ENCODE results near the gene RMND5B.
"Not testable (repeated sequence)": the region's sequence is repeated elsewhere in the genome, so short reads cannot be mapped to it uniquely, and the experiment has no call there.

Gene RMND5B

GRCh38 chr5:178130576-178131445 lies at the start of gene RMND5B:
Gene RMND5B (plus strand): TSS chr5:178131014. CDS start chr5:178138120, 7,106 bp downstream.
- DNase-seq, result peak; percentile 67

- no peak for DNase-seq
Measured at GRCh38 chr5:178081571-178082243, 49.1 kb upstream of the RMND5B start.

GRCh38 chr5:178083922-178084321 lies 46.9 kb upstream of the RMND5B start:
- DNase-seq, result no peak

GRCh38 chr5:178085316-178085715 lies 45.5 kb upstream of the RMND5B start:
- no peak for DNase-seq

- DNase-seq, result no peak
Measured at GRCh38 chr5:178086266-178086665, 44.5 kb upstream of the RMND5B start.

- DNase-seq, result not testable (repeated sequence)
Measured at GRCh38 chr5:178087199-178087598, 43.6 kb upstream of the RMND5B start.

- DNase-seq, result no peak
Measured at GRCh38 chr5:178090856-178091255, 40.0 kb upstream of the RMND5B start.

- no peak for DNase-seq
Measured at GRCh38 chr5:178093134-178093533, 37.7 kb upstream of the RMND5B start.

GRCh38 chr5:178094345-178094744 lies 36.5 kb upstream of the RMND5B start:
- no peak for DNase-seq

GRCh38 chr5:178098685-178099084 lies 32.1 kb upstream of the RMND5B start:
- DNase-seq, result no peak

- DNase-seq, result no peak
Measured at GRCh38 chr5:178103612-178104011, 27.2 kb upstream of the RMND5B start.

GRCh38 chr5:178104492-178104891 lies 26.3 kb upstream of the RMND5B start:
- DNase-seq, result no peak

GRCh38 chr5:178106086-178106485 lies 24.7 kb upstream of the RMND5B start:
- DNase-seq, result no peak

GRCh38 chr5:178106556-178107239 lies 24.1 kb upstream of the RMND5B start:
- no peak for DNase-seq

- DNase-seq, result no peak
Measured at GRCh38 chr5:178107756-178108310, 23.0 kb upstream of the RMND5B start.

GRCh38 chr5:178108446-178108845 lies 22.4 kb upstream of the RMND5B start:
- no peak for DNase-seq

- peak; percentile 69 for DNase-seq
Measured at GRCh38 chr5:178108966-178109365, 21.8 kb upstream of the RMND5B start.

- DNase-seq, result no peak
Measured at GRCh38 chr5:178110511-178110910, 20.3 kb upstream of the RMND5B start.

- DNase-seq, result no peak
Measured at GRCh38 chr5:178111925-178112324, 18.9 kb upstream of the RMND5B start.

- no peak for DNase-seq
Measured at GRCh38 chr5:178112545-178112944, 18.3 kb upstream of the RMND5B start.

- peak; percentile 46 for DNase-seq
Measured at GRCh38 chr5:178113141-178113787, 17.6 kb upstream of the RMND5B start, which contains the start of gene N4BP3. Gene N4BP3 (plus strand): TSS chr5:178113532. CDS start chr5:178119584, 6,052 bp downstream.

- DNase-seq, result no peak
Measured at GRCh38 chr5:178113841-178114324, 16.9 kb upstream of the RMND5B start.
